ENCODE results near the gene LTBP3.
"Not testable (repeated sequence)": the region's sequence is repeated elsewhere in the genome, so short reads cannot be mapped to it uniquely, and the experiment has no call there.

LTBP3 gene

DNA sequence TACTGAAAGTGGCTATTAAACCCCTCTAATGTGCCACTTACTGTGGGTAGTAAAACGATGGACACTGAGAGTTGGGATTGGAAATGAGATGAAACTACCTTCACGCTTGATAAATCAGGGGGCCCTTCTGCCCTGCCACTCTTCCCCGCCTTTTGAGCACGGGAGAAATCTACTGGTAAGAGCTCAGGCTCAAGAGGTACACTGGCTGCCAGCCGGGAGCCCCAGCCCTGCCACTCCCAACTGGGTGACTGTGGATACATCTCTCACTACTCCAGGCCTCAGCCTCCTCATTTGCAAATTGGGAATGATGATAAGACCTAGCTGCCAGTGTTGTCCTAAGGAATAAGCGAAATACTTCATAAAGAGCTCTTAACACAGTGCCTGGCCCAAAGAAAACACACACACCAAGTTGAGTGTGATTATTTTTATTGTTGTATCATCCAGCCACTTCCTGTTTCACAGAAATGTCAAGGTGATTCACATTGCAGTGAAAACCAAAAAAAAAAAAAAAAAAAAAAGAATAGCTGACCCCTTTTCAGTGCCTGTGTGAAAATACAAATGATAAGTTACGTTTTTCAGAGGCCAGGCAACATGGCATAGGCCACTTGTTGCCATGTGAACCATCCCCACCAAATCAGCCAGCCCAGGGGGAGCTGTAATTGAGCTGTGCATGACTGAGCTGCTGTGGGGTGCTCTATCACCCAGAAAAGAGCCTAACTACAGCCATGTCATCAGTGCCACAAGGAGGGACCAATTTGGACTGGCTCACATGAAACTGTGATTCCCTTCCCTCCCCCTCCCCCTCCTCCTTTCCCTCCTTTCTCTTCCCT lies 7.7 kb upstream of the LTBP3 start:
- H3K4me3 ChIP-seq (ENCODE audit: low read length, poor library complexity, severe bottlenecking) = peak overlapping the region; percentile 20
- no peaks in the 10 kb centered on the region for H3K9me2 ChIP-seq (replicated peaks; ENCODE audit: low read depth, low read length)
- no peaks in the 10 kb centered on the region for H3K36me3 ChIP-seq (ENCODE audit: insufficient read depth, low read length)
- no peaks in the 10 kb centered on the region for H3K27me3 ChIP-seq (ENCODE audit: insufficient read depth, low read length, poor library complexity, severe bottlenecking)
- peaks cover 24% of the 10 kb centered on the region for H3K79me2 ChIP-seq (ENCODE audit: insufficient read depth, low read length)
- H3F3A ChIP-seq (ENCODE audit: low read depth) = peaks cover 5% of the 10 kb centered on the region; the same call in 1 of the 2 replicates
- peak overlapping the region; percentile 4 for H3K9ac ChIP-seq (ENCODE audit: low read depth, low read length, poor library complexity, severe bottlenecking)
- no peaks in the 10 kb centered on the region for H3K9me3 ChIP-seq (ENCODE audit: insufficient read depth, low read depth, low read length)
- H4K20me1 ChIP-seq (ENCODE audit: insufficient read depth, low read length, poor library complexity, severe bottlenecking) = peaks cover 8% of the 10 kb centered on the region
- H3K4me1 ChIP-seq (ENCODE audit: insufficient read depth, low read length, poor library complexity, severe bottlenecking) = peaks cover 32% of the 10 kb centered on the region
- TF ChIP-seq, protein P1, sequence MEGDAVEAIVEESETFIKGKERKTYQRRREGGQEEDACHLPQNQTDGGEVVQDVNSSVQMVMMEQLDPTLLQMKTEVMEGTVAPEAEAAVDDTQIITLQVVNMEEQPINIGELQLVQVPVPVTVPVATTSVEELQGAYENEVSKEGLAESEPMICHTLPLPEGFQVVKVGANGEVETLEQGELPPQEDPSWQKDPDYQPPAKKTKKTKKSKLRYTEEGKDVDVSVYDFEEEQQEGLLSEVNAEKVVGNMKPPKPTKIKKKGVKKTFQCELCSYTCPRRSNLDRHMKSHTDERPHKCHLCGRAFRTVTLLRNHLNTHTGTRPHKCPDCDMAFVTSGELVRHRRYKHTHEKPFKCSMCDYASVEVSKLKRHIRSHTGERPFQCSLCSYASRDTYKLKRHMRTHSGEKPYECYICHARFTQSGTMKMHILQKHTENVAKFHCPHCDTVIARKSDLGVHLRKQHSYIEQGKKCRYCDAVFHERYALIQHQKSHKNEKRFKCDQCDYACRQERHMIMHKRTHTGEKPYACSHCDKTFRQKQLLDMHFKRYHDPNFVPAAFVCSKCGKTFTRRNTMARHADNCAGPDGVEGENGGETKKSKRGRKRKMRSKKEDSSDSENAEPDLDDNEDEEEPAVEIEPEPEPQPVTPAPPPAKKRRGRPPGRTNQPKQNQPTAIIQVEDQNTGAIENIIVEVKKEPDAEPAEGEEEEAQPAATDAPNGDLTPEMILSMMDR (conservative IDR thresholded peaks at IDR 0.05; ENCODE audit: low read length) = no peak
- TF ChIP-seq EZH2phosphoT487 (IDR thresholded peaks at IDR 0.05; ENCODE audit: borderline replicate concordance) = no peak
- H2AFZ ChIP-seq (ENCODE audit: low read length) = no peak overlapping the region
- H3K4me2 ChIP-seq (ENCODE audit: low read depth, low read length, poor library complexity, severe bottlenecking) = peak overlapping the region; percentile 58

DNA sequence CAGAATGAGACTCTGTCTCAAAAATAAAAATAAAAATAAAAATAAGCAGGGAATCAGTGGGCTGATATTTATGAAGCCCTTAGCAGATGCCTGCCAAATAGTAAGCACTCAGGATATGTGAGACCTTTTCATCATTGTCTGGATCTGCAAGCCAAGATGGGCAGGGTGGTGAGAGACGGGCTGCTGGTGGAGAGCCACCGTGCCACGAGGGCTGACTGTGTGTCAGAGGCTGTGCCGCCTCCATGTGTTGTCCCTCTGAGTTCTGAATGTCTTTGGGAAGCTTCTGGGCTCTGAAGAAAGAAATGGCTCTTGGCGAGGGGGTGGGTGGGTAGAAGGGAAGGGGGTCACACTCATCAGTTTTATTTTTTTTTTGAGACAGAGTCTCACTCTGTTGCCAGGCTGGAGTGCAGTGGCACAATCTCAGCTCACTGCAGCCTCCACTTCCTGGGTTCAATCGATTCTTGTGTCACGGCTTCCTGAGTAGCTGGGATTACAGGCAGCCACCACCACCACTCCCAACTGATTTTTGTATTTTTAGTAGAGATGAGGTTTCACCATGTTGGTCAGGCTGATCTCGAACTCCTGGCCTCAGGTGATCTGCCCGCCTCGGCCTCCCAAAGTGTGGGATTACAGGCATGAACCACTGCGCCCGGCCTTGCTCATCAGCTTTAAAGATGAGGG lies 6.9 kb upstream of the LTBP3 start:
- not testable (repeated sequence) for H3K36me3 ChIP-seq (ENCODE audit: insufficient read depth, low read length); H2AFZ ChIP-seq (ENCODE audit: low read length); H3K27me3 ChIP-seq (ENCODE audit: insufficient read depth, low read length, poor library complexity, severe bottlenecking); H3F3A ChIP-seq (ENCODE audit: low read depth); H3K9me3 ChIP-seq (ENCODE audit: insufficient read depth, low read depth, low read length); H3K9me2 ChIP-seq (replicated peaks; ENCODE audit: low read depth, low read length); H4K20me1 ChIP-seq (ENCODE audit: insufficient read depth, low read length, poor library complexity, severe bottlenecking)
- Histone ChIP-seq H3K4me1 (ENCODE audit: insufficient read depth, low read length, poor library complexity, severe bottlenecking) (peaks cover 29% of the 10 kb centered on the region), H3K79me2 (ENCODE audit: insufficient read depth, low read length) (peaks cover 18% of the 10 kb centered on the region), H3K4me2 (ENCODE audit: low read depth, low read length, poor library complexity, severe bottlenecking) (peak overlapping the region; percentile 58), H3K4me3 (ENCODE audit: low read length, poor library complexity, severe bottlenecking) (peak overlapping the region; percentile 20), H3K9ac (ENCODE audit: low read depth, low read length, poor library complexity, severe bottlenecking) (peak overlapping the region; percentile 4)

DNA sequence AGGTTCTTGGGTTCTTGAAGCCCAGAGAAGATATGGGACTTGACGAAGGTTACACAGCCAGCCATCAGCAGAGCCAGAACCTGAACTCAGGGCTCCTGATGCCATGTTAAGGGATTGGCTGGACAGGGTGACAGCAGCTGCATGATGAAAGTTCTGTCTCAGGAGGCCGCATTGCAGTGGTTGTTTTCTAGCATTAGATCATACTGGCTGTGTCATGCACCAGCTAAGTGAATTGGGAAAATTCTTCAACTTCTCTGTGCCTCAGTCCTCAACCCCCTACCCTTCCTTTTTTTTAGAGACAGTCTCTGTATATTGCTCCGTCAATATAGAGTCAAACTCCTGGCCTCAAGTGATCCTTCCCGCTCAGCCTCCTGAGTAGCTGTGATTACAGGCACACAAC lies 5.4 kb upstream of the LTBP3 start:
- Histone ChIP-seq H3F3A (ENCODE audit: low read depth) (no peaks in the 10 kb centered on the region), H3K4me2 (ENCODE audit: low read depth, low read length, poor library complexity, severe bottlenecking) (no peak overlapping the region), H3K4me3 (ENCODE audit: low read length, poor library complexity, severe bottlenecking) (no peak overlapping the region), H3K27me3 (ENCODE audit: insufficient read depth, low read length, poor library complexity, severe bottlenecking) (no peaks in the 10 kb centered on the region), H3K9me3 (ENCODE audit: insufficient read depth, low read depth, low read length) (no peaks in the 10 kb centered on the region), H3K9ac (ENCODE audit: low read depth, low read length, poor library complexity, severe bottlenecking) (no peak overlapping the region), H3K36me3 (ENCODE audit: insufficient read depth, low read length) (no peaks in the 10 kb centered on the region), H3K79me2 (ENCODE audit: insufficient read depth, low read length) (peaks cover 11% of the 10 kb centered on the region; the same call in 1 of the 2 replicates), H2AFZ (ENCODE audit: low read length) (no peak overlapping the region), H4K20me1 (ENCODE audit: insufficient read depth, low read length, poor library complexity, severe bottlenecking) (peaks cover under 1% of the 10 kb centered on the region), H3K9me2 (replicated peaks; ENCODE audit: low read depth, low read length) (no peaks in the 10 kb centered on the region), H3K4me1 (ENCODE audit: insufficient read depth, low read length, poor library complexity, severe bottlenecking) (peaks cover 18% of the 10 kb centered on the region)
- TF ChIP-seq, protein P1 (conservative IDR thresholded peaks at IDR 0.05; ENCODE audit: low read length) = no peak
- no peak for TF ChIP-seq EZH2phosphoT487 (IDR thresholded peaks at IDR 0.05; ENCODE audit: borderline replicate concordance)
